Measurements from ENCODE around the gene RTL10.

DNA sequence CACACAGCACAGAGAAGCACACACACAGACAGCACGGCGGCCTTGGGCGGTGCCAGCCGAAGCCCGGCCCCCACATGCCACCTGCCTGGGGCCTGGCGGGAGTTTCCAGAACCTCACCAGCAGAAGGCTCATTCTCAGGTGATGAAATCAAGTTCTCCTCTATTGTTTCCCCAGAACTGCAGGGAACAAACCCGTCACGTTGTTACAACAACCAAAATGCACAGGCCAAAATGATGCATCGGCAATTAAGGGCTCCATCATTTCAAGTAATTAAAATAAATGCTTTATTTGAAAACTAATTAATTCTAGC lies 30.8 kb downstream of the RTL10 start:
- TF ChIP-seq, protein P1, sequence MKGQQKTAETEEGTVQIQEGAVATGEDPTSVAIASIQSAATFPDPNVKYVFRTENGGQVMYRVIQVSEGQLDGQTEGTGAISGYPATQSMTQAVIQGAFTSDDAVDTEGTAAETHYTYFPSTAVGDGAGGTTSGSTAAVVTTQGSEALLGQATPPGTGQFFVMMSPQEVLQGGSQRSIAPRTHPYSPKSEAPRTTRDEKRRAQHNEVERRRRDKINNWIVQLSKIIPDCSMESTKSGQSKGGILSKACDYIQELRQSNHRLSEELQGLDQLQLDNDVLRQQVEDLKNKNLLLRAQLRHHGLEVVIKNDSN (IDR thresholded peaks at IDR 0.05; ENCODE audit: borderline replicate concordance, low read depth), result no peak
- TF ChIP-seq, protein P2, sequence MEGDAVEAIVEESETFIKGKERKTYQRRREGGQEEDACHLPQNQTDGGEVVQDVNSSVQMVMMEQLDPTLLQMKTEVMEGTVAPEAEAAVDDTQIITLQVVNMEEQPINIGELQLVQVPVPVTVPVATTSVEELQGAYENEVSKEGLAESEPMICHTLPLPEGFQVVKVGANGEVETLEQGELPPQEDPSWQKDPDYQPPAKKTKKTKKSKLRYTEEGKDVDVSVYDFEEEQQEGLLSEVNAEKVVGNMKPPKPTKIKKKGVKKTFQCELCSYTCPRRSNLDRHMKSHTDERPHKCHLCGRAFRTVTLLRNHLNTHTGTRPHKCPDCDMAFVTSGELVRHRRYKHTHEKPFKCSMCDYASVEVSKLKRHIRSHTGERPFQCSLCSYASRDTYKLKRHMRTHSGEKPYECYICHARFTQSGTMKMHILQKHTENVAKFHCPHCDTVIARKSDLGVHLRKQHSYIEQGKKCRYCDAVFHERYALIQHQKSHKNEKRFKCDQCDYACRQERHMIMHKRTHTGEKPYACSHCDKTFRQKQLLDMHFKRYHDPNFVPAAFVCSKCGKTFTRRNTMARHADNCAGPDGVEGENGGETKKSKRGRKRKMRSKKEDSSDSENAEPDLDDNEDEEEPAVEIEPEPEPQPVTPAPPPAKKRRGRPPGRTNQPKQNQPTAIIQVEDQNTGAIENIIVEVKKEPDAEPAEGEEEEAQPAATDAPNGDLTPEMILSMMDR (IDR thresholded peaks at IDR 0.05), result no peak
- TF ChIP-seq YY1 (IDR thresholded peaks at IDR 0.05; ENCODE audit: low read depth) (no peak), RAD21 (IDR thresholded peaks at IDR 0.05; ENCODE audit: low read length) (no peak), EZH2phosphoT487 (IDR thresholded peaks at IDR 0.05; ENCODE audit: borderline replicate concordance, low read depth) (no peak), RFX5 (IDR thresholded peaks at IDR 0.05; ENCODE audit: low read length) (no peak), SMC3 (IDR thresholded peaks at IDR 0.05; ENCODE audit: low read depth, low read length) (no peak), CHD2 (IDR thresholded peaks at IDR 0.05; ENCODE audit: low read length, partially characterized antibody) (no peak), POLR2AphosphoS5 (IDR thresholded peaks at IDR 0.05; ENCODE audit: low read depth, low read length) (no peak), TCF12 (IDR thresholded peaks at IDR 0.05) (no peak), SIN3A (IDR thresholded peaks at IDR 0.05; ENCODE audit: borderline replicate concordance, low read depth, low read length) (no peak), FOXJ3 (CRISPR knock-in tag; IDR thresholded peaks at IDR 0.05) (no peak)
- TF ChIP-seq, protein P3, sequence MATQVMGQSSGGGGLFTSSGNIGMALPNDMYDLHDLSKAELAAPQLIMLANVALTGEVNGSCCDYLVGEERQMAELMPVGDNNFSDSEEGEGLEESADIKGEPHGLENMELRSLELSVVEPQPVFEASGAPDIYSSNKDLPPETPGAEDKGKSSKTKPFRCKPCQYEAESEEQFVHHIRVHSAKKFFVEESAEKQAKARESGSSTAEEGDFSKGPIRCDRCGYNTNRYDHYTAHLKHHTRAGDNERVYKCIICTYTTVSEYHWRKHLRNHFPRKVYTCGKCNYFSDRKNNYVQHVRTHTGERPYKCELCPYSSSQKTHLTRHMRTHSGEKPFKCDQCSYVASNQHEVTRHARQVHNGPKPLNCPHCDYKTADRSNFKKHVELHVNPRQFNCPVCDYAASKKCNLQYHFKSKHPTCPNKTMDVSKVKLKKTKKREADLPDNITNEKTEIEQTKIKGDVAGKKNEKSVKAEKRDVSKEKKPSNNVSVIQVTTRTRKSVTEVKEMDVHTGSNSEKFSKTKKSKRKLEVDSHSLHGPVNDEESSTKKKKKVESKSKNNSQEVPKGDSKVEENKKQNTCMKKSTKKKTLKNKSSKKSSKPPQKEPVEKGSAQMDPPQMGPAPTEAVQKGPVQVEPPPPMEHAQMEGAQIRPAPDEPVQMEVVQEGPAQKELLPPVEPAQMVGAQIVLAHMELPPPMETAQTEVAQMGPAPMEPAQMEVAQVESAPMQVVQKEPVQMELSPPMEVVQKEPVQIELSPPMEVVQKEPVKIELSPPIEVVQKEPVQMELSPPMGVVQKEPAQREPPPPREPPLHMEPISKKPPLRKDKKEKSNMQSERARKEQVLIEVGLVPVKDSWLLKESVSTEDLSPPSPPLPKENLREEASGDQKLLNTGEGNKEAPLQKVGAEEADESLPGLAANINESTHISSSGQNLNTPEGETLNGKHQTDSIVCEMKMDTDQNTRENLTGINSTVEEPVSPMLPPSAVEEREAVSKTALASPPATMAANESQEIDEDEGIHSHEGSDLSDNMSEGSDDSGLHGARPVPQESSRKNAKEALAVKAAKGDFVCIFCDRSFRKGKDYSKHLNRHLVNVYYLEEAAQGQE (IDR thresholded peaks at IDR 0.05; ENCODE audit: low read depth, low read length), result no peak
